DOHH2 (cell line): Measurements from ENCODE around the gene NUDT14.

ENCODE experiments used
- H3F3A ChIP-seq: fragments of 200-600 bp; sonication (generic), shearing (Covaris generic); 2 replicates; pipeline ENCODE4 v1.6.0; 2016; ENCODE audit warnings: antibody characterized with exemption, mild to moderate bottlenecking; ENCODE audit not compliant: control insufficient read depth, insufficient read depth
- H3K27ac ChIP-seq: fragments of 200-600 bp; sonication (generic); 2 replicates; pipeline ENCODE4 v1.5.1; 2014; ENCODE audit warnings: low read depth, mild to moderate bottlenecking, low read length, moderate library complexity
- H3K27me3 ChIP-seq: fragments of 200-600 bp; sonication (generic); 2 replicates; pipeline ENCODE4 v1.6.1; 2014; ENCODE audit warnings: mild to moderate bottlenecking, low read length, mixed read lengths; ENCODE audit not compliant: control insufficient read depth
- H3K36me3 ChIP-seq: fragments of 200-600 bp; sonication (generic); 2 replicates; pipeline ENCODE4 v1.6.1; 2014; ENCODE audit warnings: mild to moderate bottlenecking, low read length, moderate library complexity, mixed read lengths; ENCODE audit not compliant: control insufficient read depth
- H3K4me1 ChIP-seq: fragments of 200-600 bp; sonication (generic); 2 replicates; pipeline ENCODE4 v1.6.1; 2014; ENCODE audit warnings: mild to moderate bottlenecking, low read length, mixed read lengths; ENCODE audit not compliant: control insufficient read depth
- H3K4me2 ChIP-seq: fragments of 200-600 bp; sonication (generic); 2 replicates; pipeline ENCODE4 v1.6.0; 2014; ENCODE audit warnings: mild to moderate bottlenecking, low read length, moderate library complexity
- H3K4me3 ChIP-seq: fragments of 200-600 bp; sonication (generic); 2 replicates; pipeline ENCODE4 v1.5.1; 2014; ENCODE audit warnings: mild to moderate bottlenecking, low read length, mixed read lengths
- H3K79me2 ChIP-seq: fragments of 200-600 bp; sonication (generic); 2 replicates; pipeline ENCODE4 v1.6.1; 2014; ENCODE audit warnings: mild to moderate bottlenecking, low read length, mixed read lengths; ENCODE audit not compliant: control insufficient read depth
- H3K9me2 ChIP-seq: fragments of 200-600 bp; sonication (generic); replicated peaks from 2 replicates; pipeline ENCODE4 v1.6.1; 2014; ENCODE audit warnings: mild to moderate bottlenecking, low read length, mixed read lengths; ENCODE audit not compliant: control insufficient read depth
- H3K9me3 ChIP-seq: fragments of 200-600 bp; sonication (generic); 2 replicates; pipeline ENCODE4 v1.6.1; 2014; ENCODE audit warnings: antibody characterized with exemption, low read length, mixed read lengths; ENCODE audit not compliant: control insufficient read depth, insufficient read depth
- H4K20me1 ChIP-seq: fragments of 200-600 bp; sonication (generic); 2 replicates; pipeline ENCODE4 v1.6.0; 2014; ENCODE audit warnings: low read depth, mild to moderate bottlenecking, antibody characterized with exemption, low read length, moderate library complexity; ENCODE audit not compliant: control insufficient read depth, insufficient read depth
- EZH2phosphoT487 ChIP-seq: fragments of 200-600 bp; sonication (generic); IDR thresholded peaks from 2 replicates; pipeline ENCODE4 v1.6.1; 2017; ENCODE audit warnings: borderline replicate concordance, mild to moderate bottlenecking, antibody characterized with exemption, low read length, moderate library complexity, mixed read lengths
- TF ChIP-seq, protein P1 (sequence below): fragments of 200-600 bp; sonication (generic); IDR thresholded peaks from one replicate; pipeline ENCODE4 v1.5.1; 2014; ENCODE audit warnings: antibody characterized with exemption, mild to moderate bottlenecking, low read depth, low read length; ENCODE audit not compliant: poor library complexity, severe bottlenecking

The NUDT14 gene

GRCh38 chr14:105201925-105202513 lies 20.9 kb upstream of the NUDT14 start:
- TF ChIP-seq EZH2phosphoT487 = 0 out of 2 replicates have a peak, but pooled peaks have one; percentile 19
- TF ChIP-seq, protein P1, sequence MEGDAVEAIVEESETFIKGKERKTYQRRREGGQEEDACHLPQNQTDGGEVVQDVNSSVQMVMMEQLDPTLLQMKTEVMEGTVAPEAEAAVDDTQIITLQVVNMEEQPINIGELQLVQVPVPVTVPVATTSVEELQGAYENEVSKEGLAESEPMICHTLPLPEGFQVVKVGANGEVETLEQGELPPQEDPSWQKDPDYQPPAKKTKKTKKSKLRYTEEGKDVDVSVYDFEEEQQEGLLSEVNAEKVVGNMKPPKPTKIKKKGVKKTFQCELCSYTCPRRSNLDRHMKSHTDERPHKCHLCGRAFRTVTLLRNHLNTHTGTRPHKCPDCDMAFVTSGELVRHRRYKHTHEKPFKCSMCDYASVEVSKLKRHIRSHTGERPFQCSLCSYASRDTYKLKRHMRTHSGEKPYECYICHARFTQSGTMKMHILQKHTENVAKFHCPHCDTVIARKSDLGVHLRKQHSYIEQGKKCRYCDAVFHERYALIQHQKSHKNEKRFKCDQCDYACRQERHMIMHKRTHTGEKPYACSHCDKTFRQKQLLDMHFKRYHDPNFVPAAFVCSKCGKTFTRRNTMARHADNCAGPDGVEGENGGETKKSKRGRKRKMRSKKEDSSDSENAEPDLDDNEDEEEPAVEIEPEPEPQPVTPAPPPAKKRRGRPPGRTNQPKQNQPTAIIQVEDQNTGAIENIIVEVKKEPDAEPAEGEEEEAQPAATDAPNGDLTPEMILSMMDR = no peak
- Histone ChIP-seq H3K27me3 (peaks cover 43% of the 10 kb centered on the region), H3F3A (no peaks in the 10 kb centered on the region), H3K9me2 (no peaks in the 10 kb centered on the region), H3K9me3 (no peaks in the 10 kb centered on the region), H3K4me2 (no peak overlapping the region), H3K4me1 (no peaks in the 10 kb centered on the region), H3K27ac (no peak overlapping the region), H3K36me3 (no peaks in the 10 kb centered on the region), H3K4me3 (no peak overlapping the region), H3K79me2 (no peaks in the 10 kb centered on the region), H4K20me1 (no peaks in the 10 kb centered on the region; the same call in none of the 2 replicates)

- Histone ChIP-seq H3K4me2 (no peak overlapping the region), H3K9me3 (no peaks in the 10 kb centered on the region), H3K9me2 (no peaks in the 10 kb centered on the region), H3K27me3 (peaks cover 50% of the 10 kb centered on the region), H3K36me3 (no peaks in the 10 kb centered on the region), H3K4me1 (no peaks in the 10 kb centered on the region), H3K79me2 (no peaks in the 10 kb centered on the region), H3K27ac (no peak overlapping the region), H4K20me1 (no peaks in the 10 kb centered on the region; the same call in none of the 2 replicates), H3K4me3 (no peak overlapping the region), H3F3A (no peaks in the 10 kb centered on the region)
- no peak for TF ChIP-seq EZH2phosphoT487
- TF ChIP-seq, protein P1 = peak; percentile 22
Observed at GRCh38 chr14:105201156-105201924, 20.2 kb upstream of the NUDT14 start.

GRCh38 chr14:105200641-105201040 lies 19.5 kb upstream of the NUDT14 start:
- no peaks in the 10 kb centered on the region for H3F3A ChIP-seq
- H4K20me1 ChIP-seq = no peaks in the 10 kb centered on the region; the same call in none of the 2 replicates
- TF ChIP-seq, protein P1 = no peak
- TF ChIP-seq EZH2phosphoT487 = no peak
- H3K9me2 ChIP-seq = no peaks in the 10 kb centered on the region
- H3K4me2 ChIP-seq = no peak overlapping the region
- no peaks in the 10 kb centered on the region for H3K79me2 ChIP-seq
- H3K4me3 ChIP-seq = no peak overlapping the region
- H3K9me3 ChIP-seq = no peaks in the 10 kb centered on the region
- peaks cover 57% of the 10 kb centered on the region for H3K27me3 ChIP-seq
- no peaks in the 10 kb centered on the region for H3K36me3 ChIP-seq
- H3K4me1 ChIP-seq = peaks cover 3% of the 10 kb centered on the region
- no peak overlapping the region for H3K27ac ChIP-seq
